ENCODE measurements around the gene TNNC2. TPM values are rescaled to one million over a fixed set of nuclear protein-coding genes. Genes with fewer than 3 reads are reported as not detected.
A peak's percentile ranks its signal among the peaks of the same experiment; 100 is the strongest.

Gene TNNC2
- total RNA-seq, 1 donor from 2014 or later = 0.61 TPM

DNA sequence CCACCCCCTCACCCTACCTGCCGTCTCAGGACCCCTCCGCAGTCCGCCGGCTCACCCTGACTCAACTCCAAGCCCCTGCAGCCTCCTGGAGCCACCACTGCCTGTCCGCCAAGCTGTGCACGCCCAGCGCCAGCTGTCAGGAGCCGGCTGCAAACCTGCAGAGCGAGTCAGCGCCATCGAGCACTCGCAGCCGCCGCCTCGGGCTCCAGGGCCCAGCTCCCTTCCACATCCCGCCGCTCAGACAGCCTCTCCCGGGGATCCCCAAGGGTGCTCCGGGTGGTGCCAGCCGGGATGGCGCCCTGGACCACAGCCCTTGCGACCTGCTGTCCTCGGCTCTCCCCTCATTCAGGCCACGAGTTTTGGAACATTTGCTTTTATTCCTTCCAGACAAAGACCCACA, 4.3 kb downstream of the TNNC2 start:
- ATAC-seq = peak; percentile 56

GRCh38 chr20:45821947-45822346, 5.2 kb downstream of the TNNC2 start:
- Histone ChIP-seq H3K9me3 (no peaks in the 10 kb centered on the region), H3K4me1 (peaks cover 18% of the 10 kb centered on the region), H3K27me3 (peaks cover 25% of the 10 kb centered on the region), H3K4me3 (no peak overlapping the region), H3K27ac (no peak overlapping the region), H3K36me3 (no peaks in the 10 kb centered on the region)
- ATAC-seq (no peak), DNase-seq (no peak)
- intact Hi-C loops (cut with DNase I) = no loop called here
- TF ChIP-seq, protein P1, sequence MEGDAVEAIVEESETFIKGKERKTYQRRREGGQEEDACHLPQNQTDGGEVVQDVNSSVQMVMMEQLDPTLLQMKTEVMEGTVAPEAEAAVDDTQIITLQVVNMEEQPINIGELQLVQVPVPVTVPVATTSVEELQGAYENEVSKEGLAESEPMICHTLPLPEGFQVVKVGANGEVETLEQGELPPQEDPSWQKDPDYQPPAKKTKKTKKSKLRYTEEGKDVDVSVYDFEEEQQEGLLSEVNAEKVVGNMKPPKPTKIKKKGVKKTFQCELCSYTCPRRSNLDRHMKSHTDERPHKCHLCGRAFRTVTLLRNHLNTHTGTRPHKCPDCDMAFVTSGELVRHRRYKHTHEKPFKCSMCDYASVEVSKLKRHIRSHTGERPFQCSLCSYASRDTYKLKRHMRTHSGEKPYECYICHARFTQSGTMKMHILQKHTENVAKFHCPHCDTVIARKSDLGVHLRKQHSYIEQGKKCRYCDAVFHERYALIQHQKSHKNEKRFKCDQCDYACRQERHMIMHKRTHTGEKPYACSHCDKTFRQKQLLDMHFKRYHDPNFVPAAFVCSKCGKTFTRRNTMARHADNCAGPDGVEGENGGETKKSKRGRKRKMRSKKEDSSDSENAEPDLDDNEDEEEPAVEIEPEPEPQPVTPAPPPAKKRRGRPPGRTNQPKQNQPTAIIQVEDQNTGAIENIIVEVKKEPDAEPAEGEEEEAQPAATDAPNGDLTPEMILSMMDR (IDR thresholded peaks at IDR 0.05) = no peak

More for the DNA sequence above, 4.3 kb downstream of the TNNC2 start:
- H3K4me1 ChIP-seq = peaks cover 18% of the 10 kb centered on the region
- no peak overlapping the region for H3K27ac ChIP-seq
- H3K27me3 ChIP-seq = peaks cover 25% of the 10 kb centered on the region
- DNase-seq = peak; percentile 72
- no peaks in the 10 kb centered on the region for H3K9me3 ChIP-seq
- no peak overlapping the region for H3K4me3 ChIP-seq
- H3K36me3 ChIP-seq = no peaks in the 10 kb centered on the region
- TF ChIP-seq, protein P1 (IDR thresholded peaks at IDR 0.05) = no peak
- intact Hi-C loops (cut with DNase I) = no loop called here

GRCh38 chr20:45819466-45819865, 7.6 kb downstream of the TNNC2 start:
- intact Hi-C loops (cut with DNase I) = no loop called here
- no peak for DNase-seq
- Histone ChIP-seq H3K4me3 (no peak overlapping the region), H3K27me3 (peaks cover 25% of the 10 kb centered on the region), H3K27ac (no peak overlapping the region), H3K36me3 (no peaks in the 10 kb centered on the region), H3K9me3 (no peaks in the 10 kb centered on the region), H3K4me1 (peaks cover 18% of the 10 kb centered on the region)
- ATAC-seq = no peak
- TF ChIP-seq, protein P1 (IDR thresholded peaks at IDR 0.05) = no peak

DNA sequence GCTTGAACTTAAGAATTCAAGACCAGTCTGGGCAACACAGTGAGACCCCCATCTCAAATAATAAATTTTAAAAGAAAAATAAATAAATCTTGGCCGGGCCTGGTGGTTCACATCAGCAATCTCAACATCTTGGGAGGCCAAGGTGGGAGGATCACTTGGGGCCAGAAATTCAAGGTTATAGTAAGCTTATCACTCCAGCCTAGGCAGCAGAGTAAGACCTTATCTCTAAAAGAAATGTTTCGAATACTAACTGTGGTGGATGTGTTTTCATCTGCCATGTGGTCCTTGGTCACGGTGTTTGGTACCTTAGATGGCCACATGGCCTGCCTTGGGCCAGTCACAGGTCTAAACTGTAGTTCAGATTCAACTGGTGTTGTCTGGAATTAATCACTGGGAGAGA, 8.9 kb downstream of the TNNC2 start:
- TF ChIP-seq, protein P1 (IDR thresholded peaks at IDR 0.05) = no peak

GRCh38 chr20:45817376-45818194, 9.5 kb downstream of the TNNC2 start:
- intact Hi-C loops (cut with DNase I) = no loop called here
- no peak overlapping the region for H3K27ac ChIP-seq
- no peak overlapping the region for H3K4me3 ChIP-seq
- DNase-seq (no peak), ATAC-seq (peak; percentile 64)
- no peaks in the 10 kb centered on the region for H3K9me3 ChIP-seq
- H3K27me3 ChIP-seq = peaks cover 15% of the 10 kb centered on the region
- no peaks in the 10 kb centered on the region for H3K36me3 ChIP-seq
- H3K4me1 ChIP-seq = peaks cover 11% of the 10 kb centered on the region
- TF ChIP-seq, protein P1 (IDR thresholded peaks at IDR 0.05) = no peak

More for the DNA sequence above, 8.9 kb downstream of the TNNC2 start:
- Histone ChIP-seq H3K4me1 (peaks cover 11% of the 10 kb centered on the region), H3K27ac (no peak overlapping the region), H3K9me3 (no peaks in the 10 kb centered on the region), H3K36me3 (no peaks in the 10 kb centered on the region), H3K27me3 (peaks cover 17% of the 10 kb centered on the region), H3K4me3 (no peak overlapping the region)
- ATAC-seq (no peak), DNase-seq (no peak)
- intact Hi-C loops (cut with DNase I) = no loop called here

Measured in upper lobe of right lung (tissue), 1 donor.